ENCODE results near the gene TRIM7. TPM values are rescaled to one million over a fixed set of nuclear protein-coding genes. Genes with fewer than 3 reads are reported as not detected.
"Not testable (repeated sequence)": the region's sequence is repeated elsewhere in the genome, so short reads cannot be mapped to it uniquely, and the experiment has no call there.

Gene TRIM7
- total RNA-seq, 1 donor from 2014 or later: 0.78 TPM

GRCh38 chr5:181212934-181213333, 7.9 kb upstream of the TRIM7 start:
- DNase-seq: no peak

GRCh38 chr5:181212080-181212479, 7.1 kb upstream of the TRIM7 start:
- DNase-seq: no peak

DNA sequence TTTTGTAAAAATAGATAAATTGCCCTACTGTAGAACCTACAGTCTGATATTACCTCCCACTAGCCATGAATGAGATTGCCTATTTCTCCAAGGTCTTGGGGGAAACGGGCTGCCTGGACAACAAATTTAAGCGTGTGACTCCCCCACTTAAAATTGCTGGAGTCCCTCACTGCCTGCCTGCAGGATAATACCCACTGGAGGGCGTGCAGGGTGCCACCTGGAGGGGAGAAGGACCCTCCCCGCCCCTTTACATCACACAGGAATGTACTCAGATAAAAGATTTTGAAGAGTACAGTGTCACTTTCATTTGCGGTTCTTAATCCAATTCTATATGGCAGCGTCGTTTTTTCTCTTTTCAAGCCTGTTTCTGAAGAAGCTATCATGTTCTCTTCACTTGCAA, 6.2 kb upstream of the TRIM7 start:
- DNase-seq: no peak

DNA sequence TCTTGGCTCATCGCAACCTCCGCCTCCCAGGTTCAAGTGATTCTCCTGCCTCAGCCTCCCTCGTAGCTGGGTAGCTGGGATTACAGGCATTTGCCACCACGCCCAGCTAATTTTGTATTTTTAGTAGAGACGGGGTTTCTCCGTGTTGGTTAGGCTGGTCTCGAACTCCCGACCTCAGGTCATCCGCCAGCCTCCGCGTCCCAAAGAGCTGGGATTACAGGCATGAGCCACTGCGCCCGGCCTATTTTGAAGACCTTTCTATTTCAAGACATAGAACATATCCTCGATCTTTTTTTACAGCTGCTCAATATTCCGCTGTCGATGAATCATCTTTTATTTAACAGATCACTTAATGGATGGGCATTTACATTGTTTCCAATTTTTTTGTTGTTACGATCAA, 5.7 kb upstream of the TRIM7 start:
- not testable (repeated sequence) for DNase-seq

- DNase-seq: not testable (repeated sequence)
Measured at GRCh38 chr5:181210148-181210547, 5.2 kb upstream of the TRIM7 start.

GRCh38 chr5:181209006-181209405, 4.0 kb upstream of the TRIM7 start:
- DNase-seq: not testable (repeated sequence)

GRCh38 chr5:181207960-181208253, 2.9 kb upstream of the TRIM7 start:
- DNase-seq: no peak

GRCh38 chr5:181207214-181207959, 2.4 kb upstream of the TRIM7 start:
- DNase-seq: no peak

- DNase-seq: no peak
Measured at GRCh38 chr5:181205761-181206649, 1.0 kb upstream of the TRIM7 start.

DNA sequence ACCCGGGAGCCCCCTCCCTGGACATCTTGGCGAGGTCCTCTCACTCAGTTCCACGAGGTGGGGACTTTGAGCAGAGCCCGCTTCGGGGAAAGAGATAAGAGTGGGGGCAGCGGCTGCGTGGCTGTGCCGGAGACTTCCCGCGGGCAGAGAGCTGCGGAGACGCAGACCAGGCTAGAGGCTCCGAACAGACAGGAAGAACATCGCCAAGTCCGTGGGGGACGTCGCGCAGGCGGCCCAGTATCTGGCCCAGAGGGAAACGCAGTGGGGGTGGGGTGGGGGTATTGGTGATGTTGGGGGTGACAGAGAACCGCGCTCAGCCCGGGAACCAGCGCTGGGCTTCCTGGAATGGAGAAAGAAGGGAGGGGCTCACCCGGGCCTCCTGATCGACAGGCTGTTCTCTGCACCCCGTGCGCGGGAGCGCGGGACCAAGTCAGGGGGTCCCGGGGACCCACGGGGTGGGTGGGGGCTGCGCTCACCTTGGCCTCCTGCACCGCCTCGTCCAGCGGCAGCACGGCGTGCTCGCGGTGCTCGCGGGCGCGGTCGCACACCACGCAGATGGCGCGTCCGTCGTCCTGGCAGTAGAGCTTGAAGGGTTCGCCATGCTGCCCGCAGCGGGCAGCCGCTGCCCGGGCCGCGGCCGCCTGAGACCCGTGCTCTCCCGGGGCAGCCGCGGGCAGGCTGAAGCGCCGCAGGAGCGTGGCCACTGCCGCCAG, 727 bp downstream of the TRIM7 start:
- no peak for DNase-seq

- no peak for DNase-seq
Measured at GRCh38 chr5:181203777-181204112, 1.3 kb downstream of the TRIM7 start.

DNA sequence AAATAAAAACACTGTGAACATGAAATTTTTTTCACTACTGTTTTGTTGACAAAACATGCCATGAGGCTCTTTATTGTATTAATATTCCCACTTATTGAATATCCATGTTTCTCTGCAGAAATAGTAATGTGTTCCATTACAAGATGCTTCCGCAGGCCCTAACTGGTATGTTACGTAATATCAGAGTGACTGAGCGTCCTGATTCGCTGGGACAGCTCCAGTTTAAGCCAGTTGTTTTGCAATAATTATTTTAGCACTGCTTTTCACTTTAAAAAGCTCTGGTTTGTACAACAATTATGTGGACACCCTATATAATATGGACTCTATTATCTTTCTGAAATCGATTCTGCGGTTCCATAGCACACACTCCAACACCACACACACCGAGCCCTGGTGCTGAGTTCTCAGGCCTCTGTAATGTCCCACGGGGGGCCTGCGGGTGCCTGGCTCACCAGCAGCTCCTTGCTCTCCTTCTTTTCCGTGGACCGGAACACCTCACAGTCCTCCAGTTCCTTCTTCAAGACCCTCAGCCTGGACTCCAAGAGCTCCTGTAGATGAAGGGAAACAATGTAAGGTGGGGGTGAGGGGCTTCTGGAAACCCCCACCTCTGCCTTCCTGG, 1.8 kb downstream of the TRIM7 start:
- DNase-seq: no peak

DNA sequence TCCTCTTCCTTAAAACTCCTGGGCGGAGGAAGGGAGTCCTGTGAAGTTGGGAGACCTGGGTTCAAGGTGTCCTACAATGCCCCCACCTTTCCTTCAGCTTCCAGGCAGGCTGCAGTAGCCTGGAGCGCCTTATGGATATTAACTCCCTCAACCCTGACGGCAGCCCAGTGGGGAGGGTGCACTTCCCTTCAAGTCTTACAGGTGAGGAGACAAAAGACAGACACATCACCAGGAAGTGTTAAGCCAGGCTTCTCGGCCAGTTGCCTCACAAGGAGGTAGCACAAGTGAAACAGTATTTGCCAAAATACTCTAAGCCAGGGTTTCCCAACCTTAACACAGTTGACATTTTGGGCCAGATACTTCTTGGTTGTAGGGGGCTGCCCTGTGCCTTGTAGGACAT, 4.2 kb downstream of the TRIM7 start:
- DNase-seq: no peak

- no peak for DNase-seq
Measured at GRCh38 chr5:181199881-181200638, 4.9 kb downstream of the TRIM7 start.

GRCh38 chr5:181198905-181199519, 6.0 kb downstream of the TRIM7 start:
- no peak for DNase-seq

GRCh38 chr5:181198106-181198685, 6.8 kb downstream of the TRIM7 start:
- no peak for DNase-seq

DNA sequence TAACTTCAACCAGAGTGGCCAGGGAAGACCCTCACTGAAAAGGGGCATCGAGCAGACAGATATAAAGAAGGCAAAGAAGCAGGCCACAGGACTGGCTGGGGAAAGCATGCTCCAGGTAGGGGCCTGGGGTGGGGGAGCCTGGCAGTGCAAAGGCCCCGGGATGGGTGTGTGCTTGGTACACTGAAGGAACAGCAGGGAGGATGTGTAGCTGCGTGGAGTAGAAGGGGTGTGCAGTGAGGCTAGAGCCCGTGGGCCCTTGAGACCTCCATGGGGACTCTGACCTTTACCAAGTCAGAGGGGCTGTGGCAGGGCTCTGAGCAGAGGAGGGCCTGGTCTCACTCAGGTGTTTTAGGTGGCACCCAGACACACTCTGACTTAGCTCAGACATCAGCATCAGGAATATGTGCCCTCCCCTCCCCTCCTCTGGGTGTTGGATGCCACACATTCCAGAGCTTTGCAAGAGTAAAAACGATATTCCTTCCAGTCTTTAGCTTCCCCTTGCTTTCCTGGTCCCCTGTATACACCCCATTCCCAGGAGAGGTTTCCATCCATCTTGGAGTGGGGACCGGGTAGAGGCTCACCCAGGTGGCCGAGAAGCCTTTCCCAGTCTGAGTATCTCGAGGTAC, 7.6 kb downstream of the TRIM7 start:
- no peak for DNase-seq

- DNase-seq: no peak
Measured at GRCh38 chr5:181195249-181195761, 9.7 kb downstream of the TRIM7 start.

DNA sequence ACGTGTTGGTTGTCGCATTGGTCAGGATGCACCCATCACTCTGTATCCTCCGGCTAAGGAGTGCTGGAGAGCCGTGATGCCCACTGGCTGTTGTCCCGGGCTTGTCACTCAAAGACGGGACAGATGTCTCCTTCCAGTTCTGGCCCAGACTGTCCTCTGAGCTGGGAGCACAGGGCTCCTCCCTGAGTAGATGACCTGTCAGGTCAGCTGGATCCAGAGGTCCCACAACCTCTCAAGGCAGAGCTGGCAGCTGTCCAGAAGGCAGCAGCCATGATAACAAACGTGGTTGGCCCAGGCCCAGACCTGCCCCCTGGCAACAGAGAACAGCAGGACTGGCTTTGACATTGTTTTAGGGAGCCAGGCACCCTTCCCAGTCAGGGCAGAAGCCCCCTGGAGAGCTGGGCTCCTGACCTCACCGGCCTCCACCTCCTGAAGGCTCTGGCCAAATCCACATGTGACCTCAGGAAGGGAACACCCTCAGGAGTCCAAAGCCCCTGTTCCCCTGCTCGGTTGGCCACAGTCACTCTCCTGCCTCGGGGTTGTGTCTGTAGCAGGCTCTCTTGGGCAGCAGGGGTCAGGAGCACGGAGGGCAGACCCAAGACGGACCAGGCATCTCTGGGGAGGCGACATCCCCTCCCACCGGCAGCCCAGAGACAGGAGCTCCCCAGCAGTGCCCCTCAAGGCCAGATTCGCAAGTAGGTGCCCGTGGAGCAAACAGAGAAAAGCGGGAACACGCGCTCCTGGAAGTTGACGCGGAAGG, 10.3 kb downstream of the TRIM7 start:
- DNase-seq: no peak

GRCh38 chr5:181193656-181194055, 11.3 kb downstream of the TRIM7 start:
- no peak for DNase-seq

Measured in occipital lobe (tissue), 2 donors.